H54 (cell line): Measurements from ENCODE around the gene SLC7A6OS.

Experiments
- DNase-seq: peaks from one replicate; pipeline ENCODE4 v3.0.0; 2011; ENCODE audit warnings: low spot score, mixed read lengths; ENCODE audit not compliant: insufficient read length
- FAIRE-seq: peaks from 3 replicates; lab custom pipeline; 2011; peaks lifted over from hg19 to GRCh38; lab: Jason Lieb, UNC
- POLR2A ChIP-seq: IDR thresholded peaks from 2 replicates; pipeline ENCODE4 v1.6.1; 2011; ENCODE audit warnings: low read depth, mild to moderate bottlenecking, low read length

SLC7A6OS gene

GRCh38 chr16:68349838-68350410 is 39.2 kb upstream of the SLC7A6OS start:
- FAIRE-seq: no peak
- no peak for TF ChIP-seq POLR2A
- no peak for DNase-seq

GRCh38 chr16:68348639-68349445 is 38.1 kb upstream of the SLC7A6OS start:
- FAIRE-seq (no peak), DNase-seq (no peak)
- no peak for TF ChIP-seq POLR2A

- TF ChIP-seq POLR2A: no peak
- DNase-seq: no peak
- no peak for FAIRE-seq
Observed at GRCh38 chr16:68347605-68348004, 36.9 kb upstream of the SLC7A6OS start.

- TF ChIP-seq POLR2A: no peak
- no peak for FAIRE-seq
Observed at GRCh38 chr16:68346892-68347480, 36.2 kb upstream of the SLC7A6OS start.

GRCh38 chr16:68345958-68346635 is 35.4 kb upstream of the SLC7A6OS start:
- FAIRE-seq (no peak), DNase-seq (no peak)
- TF ChIP-seq POLR2A: no peak

More at GRCh38 chr16:68346892-68347480, 36.2 kb upstream of the SLC7A6OS start:
- DNase-seq: no peak

GRCh38 chr16:68345351-68345810 is 34.6 kb upstream of the SLC7A6OS start:
- DNase-seq (no peak), FAIRE-seq (no peak)
- TF ChIP-seq POLR2A: no peak

GRCh38 chr16:68344252-68344651 is 33.5 kb upstream of the SLC7A6OS start:
- DNase-seq (no peak), FAIRE-seq (no peak)
- TF ChIP-seq POLR2A: no peak

- no peak for FAIRE-seq
- no peak for DNase-seq
- TF ChIP-seq POLR2A: no peak
Observed at GRCh38 chr16:68343137-68343536, 32.4 kb upstream of the SLC7A6OS start.

- FAIRE-seq (no peak), DNase-seq (no peak)
- TF ChIP-seq POLR2A: no peak
Observed at GRCh38 chr16:68342620-68343019, 31.9 kb upstream of the SLC7A6OS start.

- FAIRE-seq (no peak), DNase-seq (no peak)
- TF ChIP-seq POLR2A: no peak
Observed at GRCh38 chr16:68339214-68339613, 28.5 kb upstream of the SLC7A6OS start.

GRCh38 chr16:68338326-68339119 is 27.8 kb upstream of the SLC7A6OS start:
- FAIRE-seq (no peak), DNase-seq (no peak)
- no peak for TF ChIP-seq POLR2A

GRCh38 chr16:68335175-68335574 is 24.4 kb upstream of the SLC7A6OS start:
- no peak for FAIRE-seq
- TF ChIP-seq POLR2A: no peak
- DNase-seq: no peak
